ENCODE results near the gene PTPA. TPM values are rescaled to one million over a fixed set of nuclear protein-coding genes. Genes with fewer than 3 reads are reported as not detected.

PTPA gene
- total and polyA plus RNA-seq, 9 of the 15 experiments (the other 6 are each of a cell fraction or from before 2014, with no cell fraction given) = 1.7 to 121 (median 72.6) TPM

- no peak for TF ChIP-seq ARID3A (IDR thresholded peaks at IDR 0.05; ENCODE audit: borderline replicate concordance, low read depth, low read length)
- no peak for TF ChIP-seq XRCC4 (IDR thresholded peaks at IDR 0.05; ENCODE audit: extremely low read depth, insufficient read depth, insufficient read length)
- TF ChIP-seq, protein P1, sequence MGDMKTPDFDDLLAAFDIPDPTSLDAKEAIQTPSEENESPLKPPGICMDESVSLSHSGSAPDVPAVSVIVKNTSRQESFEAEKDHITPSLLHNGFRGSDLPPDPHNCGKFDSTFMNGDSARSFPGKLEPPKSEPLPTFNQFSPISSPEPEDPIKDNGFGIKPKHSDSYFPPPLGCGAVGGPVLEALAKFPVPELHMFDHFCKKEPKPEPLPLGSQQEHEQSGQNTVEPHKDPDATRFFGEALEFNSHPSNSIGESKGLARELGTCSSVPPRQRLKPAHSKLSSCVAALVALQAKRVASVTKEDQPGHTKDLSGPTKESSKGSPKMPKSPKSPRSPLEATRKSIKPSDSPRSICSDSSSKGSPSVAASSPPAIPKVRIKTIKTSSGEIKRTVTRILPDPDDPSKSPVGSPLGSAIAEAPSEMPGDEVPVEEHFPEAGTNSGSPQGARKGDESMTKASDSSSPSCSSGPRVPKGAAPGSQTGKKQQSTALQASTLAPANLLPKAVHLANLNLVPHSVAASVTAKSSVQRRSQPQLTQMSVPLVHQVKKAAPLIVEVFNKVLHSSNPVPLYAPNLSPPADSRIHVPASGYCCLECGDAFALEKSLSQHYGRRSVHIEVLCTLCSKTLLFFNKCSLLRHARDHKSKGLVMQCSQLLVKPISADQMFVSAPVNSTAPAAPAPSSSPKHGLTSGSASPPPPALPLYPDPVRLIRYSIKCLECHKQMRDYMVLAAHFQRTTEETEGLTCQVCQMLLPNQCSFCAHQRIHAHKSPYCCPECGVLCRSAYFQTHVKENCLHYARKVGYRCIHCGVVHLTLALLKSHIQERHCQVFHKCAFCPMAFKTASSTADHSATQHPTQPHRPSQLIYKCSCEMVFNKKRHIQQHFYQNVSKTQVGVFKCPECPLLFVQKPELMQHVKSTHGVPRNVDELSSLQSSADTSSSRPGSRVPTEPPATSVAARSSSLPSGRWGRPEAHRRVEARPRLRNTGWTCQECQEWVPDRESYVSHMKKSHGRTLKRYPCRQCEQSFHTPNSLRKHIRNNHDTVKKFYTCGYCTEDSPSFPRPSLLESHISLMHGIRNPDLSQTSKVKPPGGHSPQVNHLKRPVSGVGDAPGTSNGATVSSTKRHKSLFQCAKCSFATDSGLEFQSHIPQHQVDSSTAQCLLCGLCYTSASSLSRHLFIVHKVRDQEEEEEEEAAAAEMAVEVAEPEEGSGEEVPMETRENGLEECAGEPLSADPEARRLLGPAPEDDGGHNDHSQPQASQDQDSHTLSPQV (IDR thresholded peaks at IDR 0.05) = peak; percentile 74
- TF ChIP-seq GTF2F1 (IDR thresholded peaks at IDR 0.05; ENCODE audit: low read depth, low read length) = no peak
- TF ChIP-seq, protein P2, sequence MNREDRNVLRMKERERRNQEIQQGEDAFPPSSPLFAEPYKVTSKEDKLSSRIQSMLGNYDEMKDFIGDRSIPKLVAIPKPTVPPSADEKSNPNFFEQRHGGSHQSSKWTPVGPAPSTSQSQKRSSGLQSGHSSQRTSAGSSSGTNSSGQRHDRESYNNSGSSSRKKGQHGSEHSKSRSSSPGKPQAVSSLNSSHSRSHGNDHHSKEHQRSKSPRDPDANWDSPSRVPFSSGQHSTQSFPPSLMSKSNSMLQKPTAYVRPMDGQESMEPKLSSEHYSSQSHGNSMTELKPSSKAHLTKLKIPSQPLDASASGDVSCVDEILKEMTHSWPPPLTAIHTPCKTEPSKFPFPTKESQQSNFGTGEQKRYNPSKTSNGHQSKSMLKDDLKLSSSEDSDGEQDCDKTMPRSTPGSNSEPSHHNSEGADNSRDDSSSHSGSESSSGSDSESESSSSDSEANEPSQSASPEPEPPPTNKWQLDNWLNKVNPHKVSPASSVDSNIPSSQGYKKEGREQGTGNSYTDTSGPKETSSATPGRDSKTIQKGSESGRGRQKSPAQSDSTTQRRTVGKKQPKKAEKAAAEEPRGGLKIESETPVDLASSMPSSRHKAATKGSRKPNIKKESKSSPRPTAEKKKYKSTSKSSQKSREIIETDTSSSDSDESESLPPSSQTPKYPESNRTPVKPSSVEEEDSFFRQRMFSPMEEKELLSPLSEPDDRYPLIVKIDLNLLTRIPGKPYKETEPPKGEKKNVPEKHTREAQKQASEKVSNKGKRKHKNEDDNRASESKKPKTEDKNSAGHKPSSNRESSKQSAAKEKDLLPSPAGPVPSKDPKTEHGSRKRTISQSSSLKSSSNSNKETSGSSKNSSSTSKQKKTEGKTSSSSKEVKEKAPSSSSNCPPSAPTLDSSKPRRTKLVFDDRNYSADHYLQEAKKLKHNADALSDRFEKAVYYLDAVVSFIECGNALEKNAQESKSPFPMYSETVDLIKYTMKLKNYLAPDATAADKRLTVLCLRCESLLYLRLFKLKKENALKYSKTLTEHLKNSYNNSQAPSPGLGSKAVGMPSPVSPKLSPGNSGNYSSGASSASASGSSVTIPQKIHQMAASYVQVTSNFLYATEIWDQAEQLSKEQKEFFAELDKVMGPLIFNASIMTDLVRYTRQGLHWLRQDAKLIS (CRISPR knock-in tag; IDR thresholded peaks at IDR 0.05) = 0 out of 2 replicates have a peak, but pooled peaks have one; percentile 37
- TF ChIP-seq PHF20 (IDR thresholded peaks at IDR 0.05; ENCODE audit: partially characterized antibody) = no peak
- no peak for TF ChIP-seq CBFB (CRISPR knock-in tag; IDR thresholded peaks at IDR 0.05)
Measured at GRCh38 chr9:129139233-129139992, 28.2 kb downstream of the PTPA start (continued).
